ENCODE results near the gene SEC24B.
"Not testable (repeated sequence)": the region's sequence is repeated elsewhere in the genome, so short reads cannot be mapped to it uniquely, and the experiment has no call there.

The SEC24B gene

DNA sequence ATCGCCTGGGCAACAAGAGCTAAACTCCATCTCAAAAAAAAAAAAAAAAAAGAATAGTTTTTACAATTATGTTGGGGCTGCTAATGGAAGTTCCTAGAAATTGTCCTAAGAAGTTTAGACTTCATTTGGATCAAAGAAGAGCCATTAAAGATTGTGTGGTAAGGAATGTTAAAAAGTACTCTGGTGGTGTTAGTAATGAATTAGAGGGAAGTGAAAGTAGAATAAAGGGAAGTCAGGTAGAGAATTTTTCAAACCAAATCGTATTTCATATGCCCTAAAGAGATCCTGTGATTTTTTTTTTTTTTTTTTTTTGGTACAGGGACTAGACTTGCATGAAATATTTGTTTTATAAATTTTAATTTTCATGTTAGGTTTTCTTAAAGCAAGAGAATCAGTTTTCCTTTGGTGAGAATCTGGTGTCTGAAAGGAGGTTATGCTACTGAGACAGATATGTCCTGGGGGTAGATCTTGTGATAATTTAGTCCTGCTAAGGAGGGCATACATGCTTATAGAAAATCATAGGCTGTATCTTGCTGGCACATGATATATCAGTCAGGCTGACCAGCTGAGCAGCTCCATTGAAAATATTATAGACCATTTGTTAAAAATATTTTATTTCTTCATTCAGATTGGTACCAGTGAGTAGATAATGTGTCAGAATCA, 10.7 kb downstream of the SEC24B start:
- H3K4me3 ChIP-seq (ENCODE audit: insufficient read length, low read depth) = no peak overlapping the region
- DNase-seq (ENCODE audit: low read depth, low spot score) = no peak
- H3K27me3 ChIP-seq (ENCODE audit: insufficient read depth, insufficient read length) = no peaks in the 10 kb centered on the region
- TF ChIP-seq ZNF274 (IDR thresholded peaks at IDR 0.05; ENCODE audit: low read depth, low read length) = no peak
- no peak for TF ChIP-seq YY1 (IDR thresholded peaks at IDR 0.05; ENCODE audit: insufficient read depth, insufficient read length)
- no peak for TF ChIP-seq SUZ12 (IDR thresholded peaks at IDR 0.05; ENCODE audit: extremely low read depth, insufficient read depth, insufficient read length)
- no peak overlapping the region for H3K9ac ChIP-seq (ENCODE audit: insufficient read length, low read depth)
- no peaks in the 10 kb centered on the region for H3K9me3 ChIP-seq (ENCODE audit: insufficient read depth, low read length)
- no peaks in the 10 kb centered on the region for H3K4me1 ChIP-seq (ENCODE audit: insufficient read depth, insufficient read length)
- peaks cover 4% of the 10 kb centered on the region for H3K36me3 ChIP-seq (ENCODE audit: insufficient read depth, insufficient read length, low read length)

DNA sequence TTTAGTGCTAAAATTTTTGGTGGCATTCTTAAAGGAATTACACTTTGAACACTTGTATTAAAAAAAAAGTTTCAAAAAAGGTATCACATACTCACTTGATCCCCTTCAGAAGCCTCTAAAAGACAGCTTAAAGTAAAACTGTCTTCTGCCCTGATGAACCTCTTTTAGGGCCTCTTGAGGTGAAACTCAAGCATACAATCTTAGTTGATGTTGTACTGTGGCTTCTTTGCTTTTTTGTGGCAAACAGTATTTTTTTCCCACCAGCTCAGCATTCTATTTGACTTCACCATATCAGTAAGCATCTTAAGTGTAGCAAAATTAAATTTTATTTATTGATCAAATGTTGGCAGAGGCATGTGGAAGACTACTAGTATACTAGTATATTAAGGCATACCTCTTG, 13.7 kb downstream of the SEC24B start:
- Histone ChIP-seq H3K36me3 (ENCODE audit: insufficient read depth, insufficient read length, low read length) (peaks cover 21% of the 10 kb centered on the region), H3K27me3 (ENCODE audit: insufficient read depth, insufficient read length) (no peaks in the 10 kb centered on the region), H3K4me1 (ENCODE audit: insufficient read depth, insufficient read length) (no peaks in the 10 kb centered on the region), H3K4me3 (ENCODE audit: insufficient read length, low read depth) (no peak overlapping the region), H3K9me3 (ENCODE audit: insufficient read depth, low read length) (no peaks in the 10 kb centered on the region), H3K9ac (ENCODE audit: insufficient read length, low read depth) (no peak overlapping the region)
- TF ChIP-seq YY1 (IDR thresholded peaks at IDR 0.05; ENCODE audit: insufficient read depth, insufficient read length) (no peak), ZNF274 (IDR thresholded peaks at IDR 0.05; ENCODE audit: low read depth, low read length) (no peak), SUZ12 (IDR thresholded peaks at IDR 0.05; ENCODE audit: extremely low read depth, insufficient read depth, insufficient read length) (no peak)
- no peak for DNase-seq (ENCODE audit: low read depth, low spot score)

DNA sequence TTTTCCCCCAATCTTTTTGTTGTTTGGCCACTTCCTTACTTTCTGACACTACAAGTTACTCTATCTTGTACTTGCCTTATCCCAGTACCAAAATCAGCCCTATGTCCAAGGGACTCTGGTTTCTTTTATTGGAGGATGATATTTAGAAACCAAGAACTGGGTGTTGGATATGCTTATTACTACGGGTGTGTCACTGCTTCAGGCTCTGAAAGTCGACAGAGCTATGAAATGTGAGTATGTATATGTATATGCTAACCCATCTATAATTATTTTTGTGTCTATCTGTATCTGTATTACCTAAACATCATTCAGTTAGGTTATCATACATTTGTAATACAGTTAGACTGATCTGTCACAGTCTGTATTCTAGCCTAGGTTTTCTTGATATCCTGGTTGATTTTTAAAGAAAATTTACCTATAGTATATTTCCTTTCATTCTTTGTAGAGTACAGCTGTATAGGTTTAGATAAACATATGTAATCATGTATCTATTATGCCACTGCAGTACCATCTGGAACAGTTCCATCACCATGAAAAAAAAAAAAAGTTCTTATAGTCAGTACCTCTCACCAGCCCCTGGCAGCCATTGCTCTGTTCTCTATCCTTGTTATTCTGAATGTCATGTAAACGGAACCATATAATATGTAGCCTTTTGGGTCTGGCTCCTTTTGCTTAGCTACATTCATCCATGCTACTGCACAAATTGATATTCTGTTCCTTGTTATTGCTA, 18.1 kb downstream of the SEC24B start:
- TF ChIP-seq SUZ12 (IDR thresholded peaks at IDR 0.05; ENCODE audit: extremely low read depth, insufficient read depth, insufficient read length) (no peak), ZNF274 (IDR thresholded peaks at IDR 0.05; ENCODE audit: low read depth, low read length) (no peak), YY1 (IDR thresholded peaks at IDR 0.05; ENCODE audit: insufficient read depth, insufficient read length) (no peak)

DNA sequence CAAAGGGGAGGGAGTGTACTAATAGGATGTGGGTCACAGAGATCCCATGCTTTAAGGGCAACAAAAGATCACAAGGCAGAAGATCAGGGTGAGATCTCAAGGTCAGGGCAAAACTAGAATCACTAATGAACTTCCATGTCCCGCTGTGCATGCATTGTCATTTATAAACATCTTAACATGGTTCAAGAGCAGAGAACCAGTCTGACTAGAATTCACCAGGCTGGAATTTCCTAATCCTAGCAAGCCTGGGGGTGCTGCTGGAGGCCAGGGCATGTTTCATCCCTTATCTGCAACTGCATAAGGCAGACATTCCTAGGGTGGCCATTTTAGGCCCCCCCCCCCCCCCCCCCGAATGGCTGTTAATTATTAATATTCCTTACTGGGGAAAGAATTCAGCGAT, 19.5 kb downstream of the SEC24B start:
- not testable (repeated sequence) for H3K4me1 ChIP-seq (ENCODE audit: insufficient read depth, insufficient read length); DNase-seq (ENCODE audit: low read depth, low spot score); H3K9ac ChIP-seq (ENCODE audit: insufficient read length, low read depth); H3K27me3 ChIP-seq (ENCODE audit: insufficient read depth, insufficient read length); H3K4me3 ChIP-seq (ENCODE audit: insufficient read length, low read depth); H3K9me3 ChIP-seq (ENCODE audit: insufficient read depth, low read length)
- peaks cover 17% of the 10 kb centered on the region for H3K36me3 ChIP-seq (ENCODE audit: insufficient read depth, insufficient read length, low read length)

More for the DNA sequence above, 18.1 kb downstream of the SEC24B start:
- H3K4me3 ChIP-seq (ENCODE audit: insufficient read length, low read depth) = no peak overlapping the region
- no peak for DNase-seq (ENCODE audit: low read depth, low spot score)
- H3K9ac ChIP-seq (ENCODE audit: insufficient read length, low read depth) = no peak overlapping the region
- no peaks in the 10 kb centered on the region for H3K9me3 ChIP-seq (ENCODE audit: insufficient read depth, low read length)
- no peaks in the 10 kb centered on the region for H3K27me3 ChIP-seq (ENCODE audit: insufficient read depth, insufficient read length)
- H3K36me3 ChIP-seq (ENCODE audit: insufficient read depth, insufficient read length, low read length) = peaks cover 21% of the 10 kb centered on the region
- no peaks in the 10 kb centered on the region for H3K4me1 ChIP-seq (ENCODE audit: insufficient read depth, insufficient read length)

DNA sequence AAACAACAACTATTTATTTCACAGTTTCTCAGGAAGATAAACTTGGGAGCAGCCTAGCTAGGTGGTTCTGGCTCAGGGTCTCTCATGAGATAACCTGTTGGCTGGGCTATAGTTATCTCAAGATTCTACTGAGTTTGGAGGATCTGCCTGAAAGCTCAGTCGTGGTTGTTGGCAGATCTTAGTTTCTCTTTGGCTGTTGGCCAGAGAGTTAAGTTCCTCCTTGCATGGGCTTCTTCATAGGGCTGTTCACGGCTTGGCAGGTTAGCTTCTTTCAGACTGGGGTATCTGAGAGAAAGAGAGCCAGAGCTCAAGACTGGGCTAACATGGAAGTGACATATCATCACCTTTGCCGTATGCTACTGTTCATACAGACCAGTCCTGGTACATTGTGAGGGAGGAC, 28.7 kb downstream of the SEC24B start:
- TF ChIP-seq SUZ12 (IDR thresholded peaks at IDR 0.05; ENCODE audit: extremely low read depth, insufficient read depth, insufficient read length) (no peak), YY1 (IDR thresholded peaks at IDR 0.05; ENCODE audit: insufficient read depth, insufficient read length) (no peak), ZNF274 (IDR thresholded peaks at IDR 0.05; ENCODE audit: low read depth, low read length) (no peak)
- no peak for DNase-seq (ENCODE audit: low read depth, low spot score)
- Histone ChIP-seq H3K9ac (ENCODE audit: insufficient read length, low read depth) (no peak overlapping the region), H3K4me1 (ENCODE audit: insufficient read depth, insufficient read length) (no peaks in the 10 kb centered on the region), H3K27me3 (ENCODE audit: insufficient read depth, insufficient read length) (no peaks in the 10 kb centered on the region), H3K9me3 (ENCODE audit: insufficient read depth, low read length) (no peaks in the 10 kb centered on the region), H3K4me3 (ENCODE audit: insufficient read length, low read depth) (no peak overlapping the region), H3K36me3 (ENCODE audit: insufficient read depth, insufficient read length, low read length) (peaks cover 35% of the 10 kb centered on the region)

DNA sequence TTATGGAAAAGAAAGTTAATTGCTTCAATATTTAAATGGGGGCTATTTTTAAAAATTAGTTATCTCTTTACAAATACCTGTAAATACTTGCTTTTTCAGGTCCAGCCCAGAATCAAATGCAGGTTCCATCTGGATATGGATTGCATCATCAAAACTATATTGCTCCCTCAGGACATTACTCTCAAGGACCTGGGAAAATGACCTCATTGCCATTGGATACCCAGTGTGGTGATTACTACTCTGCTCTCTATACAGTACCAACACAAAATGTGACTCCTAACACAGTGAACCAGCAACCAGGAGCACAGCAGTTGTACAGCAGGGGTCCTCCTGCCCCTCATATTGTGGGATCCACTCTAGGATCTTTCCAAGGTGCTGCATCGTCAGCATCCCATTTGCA, 29.2 kb downstream of the SEC24B start:
- Histone ChIP-seq H3K27me3 (ENCODE audit: insufficient read depth, insufficient read length) (no peaks in the 10 kb centered on the region), H3K36me3 (ENCODE audit: insufficient read depth, insufficient read length, low read length) (peaks cover 35% of the 10 kb centered on the region), H3K4me1 (ENCODE audit: insufficient read depth, insufficient read length) (no peaks in the 10 kb centered on the region), H3K9me3 (ENCODE audit: insufficient read depth, low read length) (no peaks in the 10 kb centered on the region), H3K9ac (ENCODE audit: insufficient read length, low read depth) (no peak overlapping the region), H3K4me3 (ENCODE audit: insufficient read length, low read depth) (no peak overlapping the region)
- TF ChIP-seq ZNF274 (IDR thresholded peaks at IDR 0.05; ENCODE audit: low read depth, low read length) (no peak), YY1 (IDR thresholded peaks at IDR 0.05; ENCODE audit: insufficient read depth, insufficient read length) (no peak), SUZ12 (IDR thresholded peaks at IDR 0.05; ENCODE audit: extremely low read depth, insufficient read depth, insufficient read length) (no peak)
- DNase-seq (ENCODE audit: low read depth, low spot score) = no peak

DNA sequence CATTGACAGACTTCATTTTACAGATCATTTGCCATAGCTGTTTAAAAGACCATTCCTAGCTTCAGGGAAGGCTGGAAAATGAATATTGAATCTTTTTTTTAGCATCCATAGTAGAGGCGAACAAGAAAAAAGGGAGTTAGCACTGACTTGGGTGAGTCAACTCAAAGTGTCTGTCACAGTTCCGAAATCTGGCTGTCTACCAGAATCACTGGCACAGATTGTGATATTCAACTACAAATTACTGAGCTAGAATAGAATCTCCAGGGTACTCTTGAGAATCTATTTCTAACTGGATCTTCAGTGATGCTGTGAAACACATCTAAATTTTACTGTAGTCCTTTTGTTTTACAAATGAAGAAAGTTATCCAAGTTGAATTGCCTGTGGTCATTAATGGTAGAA, 31.5 kb downstream of the SEC24B start:
- peaks cover 44% of the 10 kb centered on the region for H3K36me3 ChIP-seq (ENCODE audit: insufficient read depth, insufficient read length, low read length)
- no peak overlapping the region for H3K9ac ChIP-seq (ENCODE audit: insufficient read length, low read depth)
- no peaks in the 10 kb centered on the region for H3K4me1 ChIP-seq (ENCODE audit: insufficient read depth, insufficient read length)
- no peaks in the 10 kb centered on the region for H3K27me3 ChIP-seq (ENCODE audit: insufficient read depth, insufficient read length)
- TF ChIP-seq ZNF274 (IDR thresholded peaks at IDR 0.05; ENCODE audit: low read depth, low read length) = no peak
- TF ChIP-seq SUZ12 (IDR thresholded peaks at IDR 0.05; ENCODE audit: extremely low read depth, insufficient read depth, insufficient read length) = no peak
- no peak for TF ChIP-seq YY1 (IDR thresholded peaks at IDR 0.05; ENCODE audit: insufficient read depth, insufficient read length)
- no peaks in the 10 kb centered on the region for H3K9me3 ChIP-seq (ENCODE audit: insufficient read depth, low read length)
- no peak overlapping the region for H3K4me3 ChIP-seq (ENCODE audit: insufficient read length, low read depth)
- DNase-seq (ENCODE audit: low read depth, low spot score) = no peak
